HEK293 (cell line): ENCODE measurements around the gene CNOT9.

Experiments used
- ZBTB26 ChIP-seq: fragments of 450-650 bp; formaldehyde crosslinking; optimal IDR thresholded peaks from 2 replicates; pipeline ENCODE3; 2016; ENCODE audit warnings: missing biosample characterization, mild to moderate bottlenecking, missing genetic modification characterization
- ZNF239 ChIP-seq: fragments of 450-650 bp; formaldehyde crosslinking; IDR thresholded peaks from 2 replicates; pipeline ENCODE4 v1.5.1; 2016; ENCODE audit warnings: missing biosample characterization, missing genetic modification characterization
- ZNF280C ChIP-seq: fragments of 450-650 bp; formaldehyde crosslinking; IDR thresholded peaks from 2 replicates; pipeline ENCODE4 v1.5.1; 2016; ENCODE audit warnings: missing biosample characterization, missing genetic modification characterization
- TF ChIP-seq, protein P1 (sequence below): fragments of 450-650 bp; formaldehyde crosslinking; IDR thresholded peaks from 2 replicates; pipeline ENCODE4 v1.5.1; 2016; ENCODE audit warnings: missing biosample characterization, missing genetic modification characterization

- no peak for TF ChIP-seq ZNF239 (tag by site-specific recombination)
- TF ChIP-seq ZBTB26 (tag by site-specific recombination), result no peak
- TF ChIP-seq, protein P1, sequence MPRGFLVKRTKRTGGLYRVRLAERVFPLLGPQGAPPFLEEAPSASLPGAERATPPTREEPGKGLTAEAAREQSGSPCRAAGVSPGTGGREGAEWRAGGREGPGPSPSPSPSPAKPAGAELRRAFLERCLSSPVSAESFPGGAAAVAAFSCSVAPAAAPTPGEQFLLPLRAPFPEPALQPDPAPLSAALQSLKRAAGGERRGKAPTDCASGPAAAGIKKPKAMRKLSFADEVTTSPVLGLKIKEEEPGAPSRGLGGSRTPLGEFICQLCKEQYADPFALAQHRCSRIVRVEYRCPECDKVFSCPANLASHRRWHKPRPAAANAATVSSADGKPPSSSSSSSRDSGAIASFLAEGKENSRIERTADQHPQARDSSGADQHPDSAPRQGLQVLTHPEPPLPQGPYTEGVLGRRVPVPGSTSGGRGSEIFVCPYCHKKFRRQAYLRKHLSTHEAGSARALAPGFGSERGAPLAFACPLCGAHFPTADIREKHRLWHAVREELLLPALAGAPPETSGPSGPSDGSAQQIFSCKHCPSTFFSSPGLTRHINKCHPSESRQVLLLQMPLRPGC, result no peak
- TF ChIP-seq ZNF280C (tag by site-specific recombination), result no peak
These were observed 38.6 kb upstream of the CNOT9 start for GRCh38 chr2:218529990-218530389.
